ENCODE data around the gene MYH11.
"Not testable (repeated sequence)": the region's sequence is repeated elsewhere in the genome, so short reads cannot be mapped to it uniquely, and the experiment has no call there.

MYH11 gene

DNA sequence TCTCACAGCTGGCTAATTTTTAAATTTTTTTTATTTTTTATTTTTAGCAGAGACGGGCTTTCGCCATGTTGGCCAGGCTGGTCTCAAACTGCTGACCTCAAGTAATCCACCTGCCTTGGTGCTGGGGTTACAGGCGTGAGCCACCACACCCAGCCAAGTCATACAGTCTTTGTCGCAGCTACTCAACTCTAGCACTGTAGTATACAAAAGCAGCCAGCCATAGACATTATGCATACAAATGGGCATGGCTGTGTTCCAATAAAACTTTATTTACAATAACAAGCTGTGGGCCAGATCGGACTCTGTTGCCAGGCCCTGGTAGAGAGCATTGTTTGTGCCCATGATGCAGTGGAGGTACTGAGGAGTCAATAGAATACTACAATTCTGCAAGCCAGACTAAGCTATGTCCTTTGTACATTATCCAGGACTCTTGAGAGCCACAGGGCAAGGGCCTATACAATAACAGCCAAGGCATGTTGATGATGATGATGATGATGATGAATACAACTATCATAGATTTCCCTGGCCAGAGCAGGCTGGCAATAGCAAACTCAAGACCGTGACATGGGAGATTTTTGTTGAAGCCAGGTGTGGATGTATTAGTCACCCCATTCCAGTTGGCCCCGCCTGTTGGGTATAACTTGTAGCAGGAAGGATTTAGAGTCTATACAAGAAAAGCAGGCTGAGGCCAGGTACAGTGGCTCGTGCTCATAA lies 101.8 kb downstream of the MYH11 start:
- DNase-seq (ENCODE audit: low spot score) = no peak

DNA sequence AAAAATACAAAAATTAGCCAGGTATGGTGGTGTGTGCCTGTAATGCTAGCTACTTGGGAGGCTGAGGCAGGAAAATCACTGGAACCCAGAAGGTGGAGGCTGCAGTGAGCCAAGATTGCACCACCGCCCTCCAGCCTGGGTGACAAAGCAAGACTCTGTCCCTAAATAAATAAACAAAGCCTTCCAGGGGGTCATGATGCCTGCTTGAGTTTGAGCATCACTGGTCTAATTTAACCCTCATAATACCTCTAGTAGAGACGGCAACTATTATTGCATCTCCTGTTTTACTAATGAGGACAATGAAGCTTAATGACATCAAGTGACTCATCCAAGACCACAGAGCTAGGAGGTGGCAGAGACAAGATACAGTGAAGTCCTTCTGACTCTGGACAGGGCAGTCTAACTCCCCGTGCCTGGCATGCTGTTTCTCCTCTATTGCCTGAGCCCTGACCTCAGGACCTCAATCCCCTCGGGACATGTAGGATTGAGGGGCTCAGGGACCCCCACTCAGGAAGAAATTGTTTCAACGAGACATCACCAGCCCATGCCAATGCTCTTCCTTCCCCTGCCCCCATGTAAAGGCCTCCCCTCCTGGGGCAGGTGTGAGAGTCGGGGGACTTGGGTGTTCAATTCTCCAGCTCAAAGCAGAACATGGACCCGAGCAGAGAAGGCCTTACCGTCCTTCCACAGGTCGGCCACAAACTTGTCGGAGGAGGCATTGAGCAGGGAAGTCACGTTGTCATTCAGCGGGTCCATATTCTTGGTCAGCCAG lies 103.9 kb downstream of the MYH11 start:
- DNase-seq (ENCODE audit: low spot score) = no peak

DNA sequence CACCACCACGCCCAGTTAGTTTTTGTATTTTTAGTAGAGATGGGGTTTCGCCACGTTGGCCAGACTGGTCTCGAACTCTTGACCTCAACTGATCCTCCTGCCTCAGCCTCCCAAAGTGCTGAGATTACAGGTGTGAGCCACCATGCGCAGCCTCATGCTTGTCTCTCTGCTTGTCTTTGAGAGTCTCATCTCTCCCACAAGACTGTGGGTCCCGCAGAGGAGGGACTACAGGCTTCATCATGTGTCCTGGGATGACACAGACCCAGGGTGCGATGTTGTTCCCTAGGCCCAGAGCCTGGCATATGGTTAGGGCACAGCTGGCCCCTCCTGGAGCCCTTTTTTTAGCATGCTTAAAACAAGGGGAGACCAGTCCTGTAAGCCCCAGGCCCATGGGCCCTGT lies 104.9 kb downstream of the MYH11 start:
- no peak for DNase-seq (ENCODE audit: low spot score)

DNA sequence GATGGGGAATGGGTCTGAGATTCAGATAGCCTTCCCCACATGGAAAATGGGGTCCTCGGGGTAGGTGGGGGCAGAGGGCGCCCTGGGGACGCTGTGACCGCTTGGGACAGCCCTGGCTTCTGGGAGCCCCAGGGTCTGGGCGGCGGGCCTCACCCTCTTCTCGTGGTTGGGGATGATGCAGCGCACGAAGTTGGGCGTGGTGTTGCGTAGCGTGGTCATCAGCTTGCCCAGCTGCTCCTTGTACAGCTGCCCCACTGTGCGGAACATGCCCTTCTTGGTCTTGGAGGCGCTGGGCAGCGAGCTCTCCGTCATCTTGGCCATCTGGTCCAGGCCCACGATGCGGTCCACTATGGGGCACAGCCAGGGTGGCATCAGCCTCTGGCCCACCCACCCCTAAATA lies 106.8 kb downstream of the MYH11 start:
- no peak for DNase-seq (ENCODE audit: low spot score)

DNA sequence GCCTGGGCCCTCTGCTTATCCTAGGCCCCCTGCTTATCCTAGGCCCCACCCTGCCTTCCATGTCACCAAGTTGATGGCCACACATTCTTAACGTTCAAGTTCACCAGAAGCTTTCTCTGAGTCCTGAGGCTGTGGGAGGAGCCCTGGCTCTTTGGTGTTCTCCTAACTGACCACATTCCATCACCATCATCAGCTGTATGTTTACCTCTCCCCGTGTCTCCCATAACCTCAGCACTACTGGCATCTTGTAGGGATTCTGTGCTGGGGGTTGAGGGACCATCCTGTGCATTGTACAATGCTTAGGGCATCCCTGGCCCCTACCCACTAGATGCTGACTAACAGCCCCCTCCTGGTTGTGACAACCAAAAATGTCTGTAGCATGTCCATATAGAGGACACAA lies 107.5 kb downstream of the MYH11 start:
- DNase-seq (ENCODE audit: low spot score) = no peak

DNA sequence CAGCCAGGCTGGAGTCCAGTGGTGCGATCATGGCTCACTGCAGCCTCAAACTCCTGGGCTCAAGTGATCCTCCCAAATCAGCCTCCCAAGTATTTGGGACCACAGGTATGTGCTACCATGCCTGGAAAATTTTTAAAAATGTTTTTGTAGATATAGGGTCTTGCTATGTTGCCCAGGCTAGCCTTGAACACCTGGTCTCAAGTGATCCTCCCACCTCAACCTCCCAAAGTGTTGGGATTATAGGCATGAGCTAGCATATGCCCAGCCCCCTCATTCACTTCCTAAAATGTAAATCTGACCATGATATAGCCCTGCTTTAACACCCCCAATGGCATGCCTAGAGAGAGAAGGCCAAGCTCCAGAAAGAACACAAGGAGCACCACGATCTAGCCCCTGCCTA lies 108.2 kb downstream of the MYH11 start:
- DNase-seq (ENCODE audit: low spot score) = no peak

DNA sequence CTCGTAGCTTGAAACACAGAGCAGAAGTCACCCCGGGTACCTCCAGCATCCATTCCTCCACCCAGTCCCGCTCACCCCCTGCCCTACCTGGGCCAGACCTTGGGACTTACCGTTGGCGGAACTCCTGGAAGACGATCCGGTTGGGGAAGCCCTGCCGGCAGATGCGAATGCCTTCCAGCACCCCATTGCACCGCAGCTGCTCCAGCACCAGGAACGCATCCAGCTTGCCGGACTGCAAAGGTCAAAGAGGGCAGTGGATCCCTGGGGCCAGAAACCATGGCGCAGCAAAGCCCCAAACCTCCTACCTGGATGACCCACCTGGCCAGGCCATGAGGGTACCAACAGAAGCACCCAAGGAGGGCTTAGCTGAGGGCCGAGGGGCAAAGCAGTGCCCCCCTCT lies 108.9 kb downstream of the MYH11 start:
- no peak for DNase-seq (ENCODE audit: low spot score)

DNA sequence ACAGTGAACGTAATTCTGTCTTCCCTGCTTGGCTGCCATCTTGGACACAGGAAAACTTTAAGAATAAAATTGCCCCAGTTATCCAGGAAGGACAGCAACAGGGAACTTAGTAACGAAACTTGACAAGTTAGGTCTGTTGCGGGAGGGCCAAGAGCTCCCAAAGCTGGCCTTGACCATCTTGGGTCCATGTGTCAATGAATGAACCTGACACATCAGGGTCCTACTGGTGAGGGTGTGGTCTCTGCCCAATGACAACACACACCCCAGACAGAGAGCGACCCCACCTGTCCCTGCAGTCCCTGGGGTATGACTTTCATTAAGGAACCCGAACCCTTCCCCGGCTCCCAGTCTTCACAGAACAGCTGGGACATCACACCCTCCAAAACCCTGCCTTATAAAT lies 110.5 kb downstream of the MYH11 start:
- DNase-seq (ENCODE audit: low spot score) = no peak

DNA sequence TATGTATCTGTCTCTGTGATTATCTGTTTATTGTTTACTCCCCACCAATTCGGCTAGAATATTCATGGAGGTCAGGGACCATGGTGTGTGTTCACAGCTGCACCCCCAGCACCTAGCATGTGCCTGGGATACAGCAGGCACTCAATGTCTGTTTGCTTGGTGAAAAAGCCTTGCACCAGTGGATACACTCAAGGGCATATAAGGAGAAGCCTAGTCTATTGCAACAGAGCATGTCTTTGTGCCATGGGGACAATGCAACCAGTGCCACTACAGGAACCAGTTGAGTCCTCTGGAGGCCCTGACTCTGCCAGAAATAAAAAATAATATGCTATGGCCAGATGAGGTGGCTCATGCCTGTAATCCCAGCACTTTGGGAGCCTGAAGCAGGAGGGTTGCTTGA lies 113.2 kb downstream of the MYH11 start:
- DNase-seq (ENCODE audit: low spot score) = no peak

DNA sequence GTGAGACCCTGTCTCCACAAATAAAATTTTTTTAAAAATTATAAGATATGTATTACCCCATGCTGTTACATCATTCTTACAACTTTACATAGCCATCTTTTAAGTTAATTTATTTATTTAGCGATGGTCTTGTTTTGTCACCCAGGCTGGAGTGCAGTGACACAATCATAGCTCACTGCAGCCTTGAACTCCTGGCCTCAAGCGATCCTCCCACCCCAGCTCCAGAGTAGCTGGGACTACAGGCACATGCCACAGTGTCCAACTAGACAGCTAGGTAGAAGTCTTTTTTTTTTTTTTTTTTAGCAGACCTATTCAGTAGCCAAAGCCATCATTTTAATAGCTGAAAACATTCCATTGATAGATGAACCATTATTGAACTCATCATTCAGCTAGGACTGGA lies 114.1 kb downstream of the MYH11 start:
- DNase-seq (ENCODE audit: low spot score) = no peak

DNA sequence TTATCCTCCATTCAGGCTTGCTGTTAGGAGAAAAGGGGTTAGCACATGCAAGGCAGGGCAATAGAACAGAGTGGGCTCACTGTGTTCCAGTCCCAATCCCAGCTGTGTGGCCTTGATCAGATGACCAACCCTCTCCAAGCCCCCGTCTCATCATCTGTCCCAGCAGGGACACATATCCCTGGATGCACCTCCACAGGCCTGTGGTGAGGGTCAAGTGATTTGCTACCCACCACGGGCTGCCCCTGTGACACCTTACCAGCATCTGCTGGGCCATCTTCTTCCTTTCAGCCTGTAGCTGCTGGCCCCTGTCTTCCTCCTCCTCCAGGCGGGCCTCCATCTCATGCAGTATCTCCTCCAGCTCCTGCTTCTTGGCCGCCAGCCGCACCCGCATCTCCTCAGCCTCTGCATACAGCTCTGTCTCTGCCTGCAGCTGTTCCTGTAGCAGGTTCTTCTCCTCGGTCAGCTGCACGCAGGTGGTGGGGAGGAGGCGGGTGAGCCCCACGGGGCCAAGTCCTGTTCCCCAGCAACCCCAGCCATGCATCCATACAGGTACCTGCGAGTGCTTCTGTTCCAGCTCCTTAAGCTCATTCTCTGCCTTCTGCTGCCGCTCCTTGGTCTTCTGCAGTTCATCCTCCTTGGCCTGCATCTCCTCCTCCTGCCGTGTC lies 115.5 kb downstream of the MYH11 start:
- DNase-seq (ENCODE audit: low spot score) = no peak

DNA sequence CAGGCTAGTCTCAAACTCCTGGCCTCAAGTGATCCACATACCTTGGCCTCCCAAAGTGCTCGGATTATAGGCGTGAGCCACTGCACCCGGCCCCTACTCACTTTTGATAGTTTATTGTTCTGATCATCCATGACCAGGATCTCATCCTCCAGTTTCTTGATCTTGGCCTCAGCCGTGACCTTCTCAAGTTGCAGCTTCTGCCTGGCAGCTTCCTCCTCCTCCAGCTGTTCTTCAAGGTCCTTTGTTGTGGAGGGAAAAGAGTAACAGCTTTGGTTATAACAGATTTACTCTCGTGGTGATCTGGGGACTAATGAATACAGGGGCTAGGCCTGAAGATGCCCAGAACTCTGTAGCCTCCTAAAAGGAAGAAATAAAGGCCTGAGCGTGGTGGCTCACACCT lies 116.9 kb downstream of the MYH11 start:
- no peak for DNase-seq (ENCODE audit: low spot score)

DNA sequence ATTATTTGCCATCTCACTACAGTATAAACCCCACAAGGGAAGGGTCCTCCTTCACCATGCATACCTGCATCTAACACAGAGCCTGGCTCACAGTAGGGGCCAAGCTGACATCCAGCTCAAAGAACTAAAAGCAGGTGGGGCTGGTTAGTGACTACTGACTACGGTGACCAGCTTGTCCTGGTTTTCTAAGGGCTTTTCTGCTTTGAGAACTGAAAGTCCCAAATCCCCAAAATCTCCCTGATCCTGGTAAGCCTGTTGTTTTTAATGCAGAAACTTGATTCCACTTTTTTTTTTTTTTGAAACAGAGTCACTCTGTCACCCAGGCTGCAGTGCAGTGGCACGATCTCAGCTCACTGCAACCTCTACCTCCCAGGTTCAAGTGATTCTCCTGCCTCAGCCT lies 117.4 kb downstream of the MYH11 start:
- DNase-seq (ENCODE audit: low spot score) = no peak

DNA sequence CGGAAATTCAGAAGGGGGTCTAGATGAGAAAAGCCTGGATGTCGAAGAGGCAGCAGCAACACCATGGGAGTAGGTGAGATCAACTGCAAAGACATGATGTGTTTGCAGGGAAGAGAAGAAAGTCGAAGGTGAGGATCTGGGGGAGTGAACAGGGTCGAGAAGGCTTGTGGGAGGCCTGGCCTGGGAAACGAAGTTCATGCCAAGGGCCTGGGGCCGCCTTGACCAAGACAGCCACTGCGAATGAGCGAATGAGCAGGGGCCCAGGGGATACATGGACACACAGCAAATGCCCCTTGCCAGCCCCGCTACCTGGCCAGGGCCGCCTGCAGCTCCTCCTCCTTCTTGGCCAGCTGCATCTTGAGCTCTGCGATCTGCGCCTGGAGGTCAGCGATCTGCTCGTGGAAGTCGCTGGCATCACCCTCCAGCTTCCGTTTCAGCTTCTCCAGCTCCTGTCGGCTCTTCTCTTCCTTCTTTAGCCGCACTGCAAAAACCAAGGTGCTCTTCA lies 119.6 kb downstream of the MYH11 start:
- DNase-seq (ENCODE audit: low spot score) = no peak

DNA sequence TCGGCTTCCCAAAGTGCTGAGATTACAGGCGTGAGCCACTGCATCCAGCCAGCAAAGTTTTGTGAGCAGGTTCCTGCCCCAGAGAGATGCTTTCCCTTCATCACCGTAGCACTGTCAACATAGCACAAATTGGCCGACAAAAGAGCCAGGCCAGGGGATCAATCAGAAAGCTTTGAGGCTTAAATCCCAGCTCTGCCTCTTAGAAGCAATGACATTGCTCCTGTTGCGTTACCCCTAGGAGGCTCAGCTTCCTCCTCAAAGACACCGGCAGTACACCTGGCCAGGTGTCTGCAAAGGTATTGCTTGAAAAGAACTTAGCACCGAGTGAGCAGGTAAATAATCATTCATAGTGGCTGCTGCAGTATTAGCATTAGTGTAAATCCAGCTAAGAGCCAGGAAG lies 120.3 kb downstream of the MYH11 start:
- no peak for DNase-seq (ENCODE audit: low spot score)

DNA sequence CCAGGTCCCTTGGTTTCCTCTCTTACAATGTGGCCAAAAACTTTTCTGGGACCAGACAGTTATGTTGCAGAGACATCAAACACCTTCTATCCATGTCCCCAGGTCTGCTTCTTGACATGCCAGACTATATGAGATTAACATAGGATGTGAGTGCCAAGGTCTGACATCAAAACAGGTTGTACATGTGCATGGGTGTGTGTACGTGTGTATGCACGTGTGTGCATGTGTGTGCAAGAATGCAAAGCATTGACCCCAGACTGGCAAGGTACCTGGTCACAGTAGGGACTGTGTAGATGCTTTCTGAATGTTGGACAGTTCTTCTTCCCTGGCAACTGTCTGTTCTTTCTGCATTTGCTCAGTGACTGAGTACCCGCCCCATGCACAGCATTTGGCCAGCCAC lies 121.2 kb downstream of the MYH11 start:
- DNase-seq (ENCODE audit: low spot score) = no peak

DNA sequence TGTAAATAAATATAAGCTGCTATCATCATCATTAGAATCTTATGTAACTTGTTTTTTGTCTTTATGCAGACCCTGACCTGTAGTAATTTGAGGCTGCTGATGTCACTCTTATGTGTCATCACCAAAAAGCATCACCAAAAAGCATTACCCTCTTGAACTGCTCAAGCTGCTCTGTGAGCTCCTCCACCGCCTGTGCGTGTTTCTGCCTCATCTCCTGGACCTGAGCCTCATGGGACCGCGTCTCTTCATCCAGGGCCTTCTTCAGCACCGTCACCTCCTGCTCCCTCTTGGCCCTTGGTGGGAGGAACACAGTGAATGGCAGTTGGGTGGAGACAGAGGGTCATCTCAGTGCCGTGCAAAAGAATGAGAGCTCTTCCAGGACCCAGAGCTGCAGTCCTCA lies 124.4 kb downstream of the MYH11 start:
- DNase-seq (ENCODE audit: low spot score) = no peak

DNA sequence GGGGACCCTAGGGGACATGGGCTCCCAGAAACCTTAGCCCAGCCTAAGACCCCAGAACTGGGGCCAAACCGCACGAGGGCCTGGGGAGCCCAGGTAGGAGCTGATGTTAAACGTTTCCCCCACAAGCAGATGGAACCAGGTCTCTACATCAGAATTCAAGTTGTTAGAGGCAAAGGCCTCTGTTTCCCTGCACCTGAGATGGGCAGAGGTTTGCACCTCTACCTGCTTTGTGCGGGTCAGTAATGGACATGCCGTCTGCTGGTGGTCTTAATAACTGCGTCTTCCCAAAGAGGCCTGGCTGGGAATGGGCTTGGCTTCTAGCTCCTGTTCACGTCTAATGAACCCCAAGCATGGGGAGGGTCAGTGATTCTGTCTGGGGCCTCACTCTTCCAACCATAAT lies 127.7 kb downstream of the MYH11 start:
- DNase-seq (ENCODE audit: low spot score) = no peak

DNA sequence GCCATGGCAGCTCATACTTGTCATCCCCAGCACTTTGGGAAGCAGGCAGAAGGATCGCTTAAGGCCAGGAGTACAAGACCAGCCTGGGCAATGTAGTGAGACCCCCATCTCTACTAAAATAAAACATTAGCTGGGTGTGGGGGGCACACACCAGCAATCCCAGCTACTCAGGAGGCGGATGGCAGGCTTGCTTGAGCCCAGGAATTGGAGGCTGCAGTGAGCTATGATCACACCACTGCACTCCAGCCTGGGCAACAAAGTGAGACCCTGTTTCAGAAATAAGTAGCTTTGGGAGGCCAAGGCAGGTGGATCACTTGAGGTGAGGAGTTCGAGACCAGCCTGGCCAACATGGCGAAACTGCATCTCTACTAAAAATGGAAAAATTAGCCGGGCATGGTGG lies 129.1 kb downstream of the MYH11 start:
- DNase-seq (ENCODE audit: low spot score) = not testable (repeated sequence)

DNA sequence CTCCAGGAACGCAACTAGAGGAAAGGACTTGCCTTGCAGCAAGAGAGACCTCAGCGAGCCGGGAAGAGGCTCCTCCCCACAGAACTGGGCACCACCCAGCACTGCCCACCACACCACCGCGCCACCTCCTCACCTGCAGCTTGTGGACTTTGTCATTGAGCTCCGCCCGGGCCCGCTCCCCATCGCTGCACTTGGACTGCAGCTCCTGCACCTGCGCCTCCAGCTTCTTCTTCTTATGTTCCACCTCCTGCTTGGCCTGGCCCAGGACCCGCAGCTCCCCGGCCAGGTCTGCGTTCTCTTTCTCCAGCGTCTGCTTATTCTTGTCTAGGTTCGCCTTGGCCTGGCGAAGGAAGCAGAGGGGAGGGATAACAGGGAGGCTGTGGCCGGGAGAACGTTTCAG lies 130.1 kb downstream of the MYH11 start:
- no peak for DNase-seq (ENCODE audit: low spot score)

DNA sequence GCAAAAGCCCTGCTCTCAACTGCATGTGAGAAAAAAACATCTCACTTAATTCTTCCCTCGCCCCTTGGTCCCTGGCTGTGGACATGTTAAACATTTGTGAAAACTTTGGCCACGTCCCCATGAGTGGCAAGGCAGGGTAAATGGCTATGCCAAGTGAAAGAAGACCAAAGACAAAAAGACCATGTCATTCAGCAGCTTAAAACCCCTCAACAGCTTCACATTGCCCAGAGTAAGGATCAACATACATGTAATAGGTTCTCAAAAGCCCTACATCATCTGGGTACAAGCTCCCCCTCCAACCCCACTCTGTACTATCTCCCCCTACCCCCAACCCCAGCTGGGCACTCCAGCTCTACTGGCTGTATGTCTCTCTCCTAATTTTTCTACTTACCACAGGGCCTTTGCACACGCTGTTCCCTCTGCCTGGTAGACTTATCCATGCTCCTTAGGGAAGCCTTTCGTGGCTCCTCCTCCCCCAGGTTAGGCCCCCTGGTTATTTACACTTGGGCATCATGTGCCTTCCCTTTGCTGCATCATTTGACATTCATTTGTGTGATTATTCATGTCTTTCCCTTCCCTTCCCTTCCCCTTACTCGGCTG lies 131.1 kb downstream of the MYH11 start:
- DNase-seq (ENCODE audit: low spot score) = no peak

DNA sequence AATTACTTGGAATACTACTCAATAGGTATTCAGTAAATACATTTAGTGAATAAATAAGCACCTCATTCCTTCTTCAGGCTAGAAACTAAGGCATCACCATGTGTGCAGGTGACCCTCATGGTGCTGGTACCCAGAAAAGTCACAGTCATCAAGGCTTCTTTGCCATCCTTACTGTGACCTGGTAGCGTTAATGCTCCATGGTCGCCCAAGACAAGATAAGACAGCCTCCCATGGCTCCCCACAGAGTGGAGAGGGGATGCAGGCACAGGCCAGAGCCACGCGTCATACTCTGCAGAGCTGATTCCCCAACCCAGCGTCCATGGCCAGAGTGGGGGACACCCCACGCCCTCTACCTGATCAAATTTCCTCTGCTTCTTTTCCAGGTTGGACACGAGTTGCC lies 133.0 kb downstream of the MYH11 start:
- DNase-seq (ENCODE audit: low spot score) = no peak
